Endothelial cell of umbilical vein (primary cell): Measurements from ENCODE around the gene INPP5A.

ENCODE experiments used
- TF ChIP-seq, protein P1 (sequence below): IDR thresholded peaks from 2 replicates; pipeline ENCODE4 v1.6.1; 2011; ENCODE audit not compliant: insufficient read depth, insufficient read length
- TF ChIP-seq, protein P2 (sequence below), 2 donors: IDR thresholded peaks; 1 replicate in 1 of 2; 2 replicates in 1 of 2; pipeline ENCODE4 v1.5.1; 2011; ENCODE audit warnings: low read length in 2 of 2, mild to moderate bottlenecking in 2 of 2, moderate library complexity in 2 of 2, control low read depth in 1 of 2, inconsistent platforms in 1 of 2, low read depth in 1 of 2; ENCODE audit not compliant: insufficient read depth in 1 of 2; ENCODE audit errors: extremely low read depth in 1 of 2

DNA sequence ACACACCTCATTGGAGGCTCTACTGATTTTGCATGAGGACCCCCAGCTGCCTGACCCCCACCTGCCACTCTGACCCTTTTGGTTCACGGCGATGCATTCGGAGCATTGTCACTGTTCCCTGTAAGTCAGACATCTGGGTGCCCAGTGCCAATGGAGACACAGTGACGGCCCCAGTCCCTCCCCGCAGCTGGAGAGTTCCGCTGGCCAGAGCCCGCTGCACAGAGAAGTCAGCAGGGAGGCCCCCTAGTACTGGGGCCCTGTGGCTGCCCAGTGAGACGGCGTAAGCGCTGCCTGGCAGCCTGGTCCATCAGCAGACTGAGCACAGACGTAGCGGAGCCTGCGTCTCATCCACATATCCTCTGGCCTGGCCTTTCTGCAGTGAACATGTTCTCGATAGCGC lies 170.9 kb downstream of the INPP5A start:
- TF ChIP-seq, protein P1, sequence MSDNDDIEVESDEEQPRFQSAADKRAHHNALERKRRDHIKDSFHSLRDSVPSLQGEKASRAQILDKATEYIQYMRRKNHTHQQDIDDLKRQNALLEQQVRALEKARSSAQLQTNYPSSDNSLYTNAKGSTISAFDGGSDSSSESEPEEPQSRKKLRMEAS = no peak
- TF ChIP-seq, protein P2, sequence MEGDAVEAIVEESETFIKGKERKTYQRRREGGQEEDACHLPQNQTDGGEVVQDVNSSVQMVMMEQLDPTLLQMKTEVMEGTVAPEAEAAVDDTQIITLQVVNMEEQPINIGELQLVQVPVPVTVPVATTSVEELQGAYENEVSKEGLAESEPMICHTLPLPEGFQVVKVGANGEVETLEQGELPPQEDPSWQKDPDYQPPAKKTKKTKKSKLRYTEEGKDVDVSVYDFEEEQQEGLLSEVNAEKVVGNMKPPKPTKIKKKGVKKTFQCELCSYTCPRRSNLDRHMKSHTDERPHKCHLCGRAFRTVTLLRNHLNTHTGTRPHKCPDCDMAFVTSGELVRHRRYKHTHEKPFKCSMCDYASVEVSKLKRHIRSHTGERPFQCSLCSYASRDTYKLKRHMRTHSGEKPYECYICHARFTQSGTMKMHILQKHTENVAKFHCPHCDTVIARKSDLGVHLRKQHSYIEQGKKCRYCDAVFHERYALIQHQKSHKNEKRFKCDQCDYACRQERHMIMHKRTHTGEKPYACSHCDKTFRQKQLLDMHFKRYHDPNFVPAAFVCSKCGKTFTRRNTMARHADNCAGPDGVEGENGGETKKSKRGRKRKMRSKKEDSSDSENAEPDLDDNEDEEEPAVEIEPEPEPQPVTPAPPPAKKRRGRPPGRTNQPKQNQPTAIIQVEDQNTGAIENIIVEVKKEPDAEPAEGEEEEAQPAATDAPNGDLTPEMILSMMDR (IDR thresholded peaks at IDR 0.05; ENCODE audit: extremely low read depth in 1 of 2, insufficient read depth in 1 of 2, low read depth in 1 of 2, low read length in 2 of 2) = no peak
